IMR-90 (cell line): ENCODE measurements around the gene PPHLN1. TPM values are rescaled to one million over a fixed set of nuclear protein-coding genes. Genes with fewer than 3 reads are reported as not detected.
"Not testable (repeated sequence)": the region's sequence is repeated elsewhere in the genome, so short reads cannot be mapped to it uniquely, and the experiment has no call there.

Experiments used
- ATAC-seq: fragments of 200-7000 bp; cut with Tn5 transposase; 2 replicates; pipeline ENCODE4 v1.9.1; 2020; ENCODE audit warnings: low read depth, mild to moderate bottlenecking, moderate library complexity
- BruUV-seq: library from RNA; stranded (reverse); fragments of 400-500 nt; replicated peaks from 2 replicates; lab custom pipeline; 2021; lab: Mats Ljungman, UMichigan
- CTCF ChIA-PET: fragments of 300-600 bp; formaldehyde crosslinking; extraction: SDS; loops from one replicate; lab custom pipeline; 2021; ENCODE audit warnings: antibody characterized with exemption; lab: Yijun Ruan, JAX
- POLR2A ChIA-PET: fragments of 300-600 bp; sonication (Branson Sonifier 250); formaldehyde crosslinking; loops from one replicate; lab custom pipeline; 2022; ENCODE audit warnings: antibody characterized with exemption; ENCODE audit not compliant: unreplicated experiment; lab: Charles Lee
- DNase-seq: peaks from one replicate; pipeline ENCODE4 v3.0.0; 2013
- H2AFZ ChIP-seq: replicated peaks from 2 replicates; pipeline ENCODE3; 2013; ENCODE audit warnings: low read length, mild to moderate bottlenecking; ENCODE audit not compliant: poor library complexity
- H2AK5ac ChIP-seq: 2 replicates; pipeline ENCODE4 v1.6.1; 2013; ENCODE audit warnings: low read depth, low read length, inconsistent platforms
- H2AK9ac ChIP-seq: replicated peaks from 2 replicates; pipeline ENCODE3; 2013; ENCODE audit warnings: mild to moderate bottlenecking, low read depth, low read length, moderate library complexity; ENCODE audit not compliant: poor library complexity
- H2BK120ac ChIP-seq: 2 replicates; pipeline ENCODE4 v1.6.1; 2013; ENCODE audit warnings: low read depth, low read length, inconsistent platforms
- H2BK15ac ChIP-seq: 3 replicates; pipeline ENCODE4 v1.6.1; 2013; ENCODE audit warnings: low read depth, low read length, inconsistent platforms
- H2BK20ac ChIP-seq: 2 replicates; pipeline ENCODE4 v1.6.1; 2013; ENCODE audit warnings: low read depth, mild to moderate bottlenecking, inconsistent platforms, low read length, moderate library complexity
- H2BK5ac ChIP-seq: 2 replicates; pipeline ENCODE4 v1.6.1; 2013; ENCODE audit warnings: mild to moderate bottlenecking, low read depth, low read length, inconsistent platforms; ENCODE audit not compliant: poor library complexity, severe bottlenecking
- H3K14ac ChIP-seq: replicated peaks from 2 replicates; pipeline ENCODE4 v1.6.1; 2013; ENCODE audit warnings: low read depth, low read length, inconsistent platforms
- H3K18ac ChIP-seq: 2 replicates; pipeline ENCODE4 v1.6.1; 2013; ENCODE audit warnings: low read depth, low read length, control low read depth
- H3K23ac ChIP-seq: 2 replicates; pipeline ENCODE4 v1.6.1; 2013; ENCODE audit warnings: low read depth, low read length, inconsistent platforms
- H3K27ac ChIP-seq: 2 replicates; pipeline ENCODE4 v1.5.1; 2013; ENCODE audit warnings: mild to moderate bottlenecking, control low read depth, low read length; ENCODE audit not compliant: insufficient read depth
- H3K27me3 ChIP-seq: 2 replicates; pipeline ENCODE4 v1.6.1; 2013; ENCODE audit warnings: low read length; ENCODE audit not compliant: control insufficient read depth, insufficient read depth
- H3K36me3 ChIP-seq: 2 replicates; pipeline ENCODE4 v1.6.1; 2013; ENCODE audit warnings: low read length, mixed read lengths; ENCODE audit not compliant: control insufficient read depth, insufficient read depth
- H3K4ac ChIP-seq: 2 replicates; pipeline ENCODE4 v1.6.1; 2013; ENCODE audit warnings: low read depth, low read length, inconsistent platforms
- H3K4me1 ChIP-seq: 2 replicates; pipeline ENCODE4 v1.6.1; 2013; ENCODE audit warnings: low read length, mixed read lengths; ENCODE audit not compliant: control insufficient read depth, insufficient read depth
- H3K4me2 ChIP-seq: 2 replicates; pipeline ENCODE4 v1.6.1; 2013; ENCODE audit warnings: low read depth, mild to moderate bottlenecking, control low read depth, low read length, moderate library complexity
- H3K4me3 ChIP-seq: 2 replicates; pipeline ENCODE4 v1.5.1; 2013; ENCODE audit warnings: low read depth, mild to moderate bottlenecking, control low read depth, low read length, moderate library complexity; ENCODE audit not compliant: insufficient read depth
- H3K56ac ChIP-seq: 2 replicates; pipeline ENCODE4 v1.6.1; 2013; ENCODE audit warnings: low read length, inconsistent platforms; ENCODE audit not compliant: insufficient read depth; ENCODE audit errors: extremely low read depth
- H3K79me1 ChIP-seq, 2 experiments: 2 replicates each; pipeline ENCODE4 v1.6.1; 2013; ENCODE audit warnings: low read length in 2 of 2, inconsistent platforms in 1 of 2, low read depth in 1 of 2
- H3K9ac ChIP-seq: 2 replicates; pipeline ENCODE4 v1.6.1; 2013; ENCODE audit warnings: low read depth, low read length, control low read depth
- H3K9me1 ChIP-seq: 2 replicates; pipeline ENCODE4 v1.6.1; 2013; ENCODE audit warnings: low read length, inconsistent platforms; ENCODE audit not compliant: insufficient read depth
- H3K9me3 ChIP-seq: 2 replicates; pipeline ENCODE4 v1.6.1; 2013; ENCODE audit warnings: low read length; ENCODE audit not compliant: control insufficient read depth, insufficient read depth
- H4K20me1 ChIP-seq: 2 replicates; pipeline ENCODE4 v1.6.1; 2013; ENCODE audit warnings: low read length, inconsistent platforms; ENCODE audit not compliant: insufficient read depth
- H4K5ac ChIP-seq: 2 replicates; pipeline ENCODE4 v1.6.1; 2013; ENCODE audit warnings: mild to moderate bottlenecking, low read depth, low read length, control low read depth
- H4K8ac ChIP-seq, 2 experiments: 2 replicates each; pipeline ENCODE4 v1.6.1; 2013; ENCODE audit warnings: low read depth in 2 of 2, low read length in 2 of 2, control low read depth in 1 of 2, inconsistent platforms in 1 of 2
- H4K91ac ChIP-seq: 2 replicates; pipeline ENCODE4 v1.6.1; 2013; ENCODE audit warnings: low read depth, low read length, inconsistent platforms; ENCODE audit not compliant: insufficient read depth
- WGBS, 2 experiments: methylation state at CpG; one replicate each; pipeline versions ENCODE4 v1.1.5 to v1.1.7; 2013; ENCODE audit warnings: missing lambda C conversion rate in 2 of 2; ENCODE audit not compliant: insufficient read length in 1 of 2; ENCODE audit errors: extremely low coverage in 2 of 2; 5-methylcytosine and 5-hydroxymethylcytosine counted together
- dilution Hi-C: fragments of 300-500 bp; cut with HindIII; formaldehyde crosslinking; loops from one replicate; pipeline ENCODE4 v1.14.3; 2018; ENCODE audit warnings: low sequenced_read_pairs; ENCODE audit not compliant: unreplicated experiment
- in situ Hi-C: fragments of 300-500 bp; cut with MboI; formaldehyde crosslinking; loops from 3 replicates; pipeline ENCODE4 v1.14.3; 2019; ENCODE audit warnings: low sequenced_read_pairs, inconsistent platforms, mixed read lengths
- intact Hi-C: fragments of 100-400 bp; cut with micrococcal nuclease; formaldehyde crosslinking; loops from 2 replicates; pipeline ENCODE4 v1.10.0; 2022
- polyA plus RNA-seq, 3 experiments: library from polyadenylated mRNA; depleted of rRNA; stranded (reverse); fragments of >200 nt; gene quantifications; 2 replicates each; pipeline ENCODE4 v1.2.3, GENCODE V29; 2012; ENCODE audit warnings: low replicate concordance in 1 of 3
- total RNA-seq: library from RNA; depleted of rRNA; stranded (reverse); fragments of >200 nt; gene quantifications from 2 replicates; pipeline ENCODE4 v1.2.3, GENCODE V29; 2012

PPHLN1 gene
- total and polyA plus RNA-seq, 2 of the 4 experiments (the other 2 are of a cell fraction), result 50.7 to 54.3 TPM

DNA sequence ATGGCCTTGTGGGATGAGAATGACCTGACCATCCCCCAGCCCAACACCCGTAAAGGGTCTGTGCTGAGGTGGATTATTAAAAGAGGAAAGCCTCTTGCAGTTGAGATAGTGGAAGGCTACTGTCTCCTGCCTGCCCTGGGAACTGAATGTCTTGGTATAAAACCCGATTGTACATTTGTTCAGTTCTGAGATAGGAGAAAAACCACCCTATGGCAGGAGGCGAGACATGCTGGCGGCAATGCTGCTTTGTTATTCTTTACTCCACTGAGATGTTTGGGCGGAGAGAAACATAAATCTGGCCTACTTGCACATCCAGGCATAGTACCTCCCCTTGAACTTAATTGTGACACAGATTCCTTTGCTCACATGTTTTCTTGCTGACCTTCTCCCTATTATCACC, 62.1 kb downstream of the PPHLN1 start:
- peaks cover 14% of the 10 kb centered on the region for H3K36me3 ChIP-seq
- dilution Hi-C loops, H2AK9ac ChIP-seq, intact Hi-C loops, H3K4me3 ChIP-seq, H2AFZ ChIP-seq, H3K14ac ChIP-seq, H2BK20ac ChIP-seq, H3K79me1 ChIP-seq, in situ Hi-C loops, H4K20me1 ChIP-seq, H3K27me3 ChIP-seq, H3K4me1 ChIP-seq, ATAC-seq, H4K5ac ChIP-seq, H2BK120ac ChIP-seq, POLR2A ChIA-PET, BruUV-seq, H3K9ac ChIP-seq, H2BK15ac ChIP-seq, H2AK5ac ChIP-seq, H3K4me2 ChIP-seq, CTCF ChIA-PET, H3K9me3 ChIP-seq, H4K91ac ChIP-seq, H3K18ac ChIP-seq, H3K56ac ChIP-seq, DNase-seq, H4K8ac ChIP-seq, H3K9me1 ChIP-seq, H3K4ac ChIP-seq, H2BK5ac ChIP-seq, H3K23ac ChIP-seq, H3K27ac ChIP-seq: not testable (repeated sequence)
- WGBS, 2 experiments, result no CpG with 5 or more reads among the region's 5 CpGs
